GM19035 (cell line): ENCODE measurements around the gene WDR90.

Experiments
- ATAC-seq: cut with Tn5 transposase; IDR thresholded peaks from one replicate; pipeline ENCODE4 v1.9.1; 2021; ENCODE audit not compliant: unreplicated experiment

The WDR90 gene

GRCh38 chr16:625977-626765 lies 23.0 kb upstream of the WDR90 start:
- ATAC-seq: no peak

GRCh38 chr16:626787-627453 lies 22.2 kb upstream of the WDR90 start:
- ATAC-seq: no peak

GRCh38 chr16:627454-628239 lies 21.5 kb upstream of the WDR90 start:
- no peak for ATAC-seq

GRCh38 chr16:628321-629061 lies 20.7 kb upstream of the WDR90 start:
- ATAC-seq: no peak

GRCh38 chr16:629185-629832 lies 19.9 kb upstream of the WDR90 start:
- ATAC-seq: no peak

GRCh38 chr16:629833-630248 lies 19.3 kb upstream of the WDR90 start:
- no peak for ATAC-seq

GRCh38 chr16:630249-630814 lies 18.8 kb upstream of the WDR90 start:
- ATAC-seq: no peak

- no peak for ATAC-seq
Measured at GRCh38 chr16:630815-631405, 18.3 kb upstream of the WDR90 start, which contains the start of gene WFIKKN1. Gene WFIKKN1, plus strand, starts transcription at chr16:630985. Its CDS starts 269 bp downstream, at chr16:631254.

GRCh38 chr16:631808-632358 lies 17.3 kb upstream of the WDR90 start:
- no peak for ATAC-seq

- ATAC-seq: no peak
Measured at GRCh38 chr16:632486-633335, 16.5 kb upstream of the WDR90 start.

- ATAC-seq: no peak
Measured at GRCh38 chr16:633336-634050, 15.7 kb upstream of the WDR90 start.

- ATAC-seq: no peak
Measured at GRCh38 chr16:634051-634670, 15.0 kb upstream of the WDR90 start.

GRCh38 chr16:634996-635395 lies 14.2 kb upstream of the WDR90 start:
- no peak for ATAC-seq

GRCh38 chr16:635573-636205 lies 13.5 kb upstream of the WDR90 start:
- peak; percentile 6 for ATAC-seq

GRCh38 chr16:636206-637080 lies 12.7 kb upstream of the WDR90 start, which contains the start of gene METTL26:
Gene METTL26, minus strand, starts transcription at chr16:636305. Its CDS starts 15 bp downstream, at chr16:636290.
- peak; percentile 69 for ATAC-seq
